Left renal pelvis (tissue), 4 donors: ENCODE results near the gene SINHCAF. TPM values are rescaled to one million over a fixed set of nuclear protein-coding genes. Genes with fewer than 3 reads are reported as not detected.

ENCODE experiments used
- DNase-seq, 4 donors: peaks; one replicate each; pipeline ENCODE4 v3.0.0-alpha.2; 2013; ENCODE audit warnings: low read depth in 4 of 4, low spot score in 3 of 4
- polyA plus RNA-seq, 4 donors: library from polyadenylated mRNA; unstranded; fragments of 120-200 nt; gene quantifications; one replicate each; pipeline ENCODE4 v1.2.1, GENCODE V29; 2013; ENCODE audit not compliant: insufficient read length in 4 of 4

The SINHCAF gene
- polyA plus RNA-seq, 4 donors = 90.3 to 289 (median 260) TPM

DNA sequence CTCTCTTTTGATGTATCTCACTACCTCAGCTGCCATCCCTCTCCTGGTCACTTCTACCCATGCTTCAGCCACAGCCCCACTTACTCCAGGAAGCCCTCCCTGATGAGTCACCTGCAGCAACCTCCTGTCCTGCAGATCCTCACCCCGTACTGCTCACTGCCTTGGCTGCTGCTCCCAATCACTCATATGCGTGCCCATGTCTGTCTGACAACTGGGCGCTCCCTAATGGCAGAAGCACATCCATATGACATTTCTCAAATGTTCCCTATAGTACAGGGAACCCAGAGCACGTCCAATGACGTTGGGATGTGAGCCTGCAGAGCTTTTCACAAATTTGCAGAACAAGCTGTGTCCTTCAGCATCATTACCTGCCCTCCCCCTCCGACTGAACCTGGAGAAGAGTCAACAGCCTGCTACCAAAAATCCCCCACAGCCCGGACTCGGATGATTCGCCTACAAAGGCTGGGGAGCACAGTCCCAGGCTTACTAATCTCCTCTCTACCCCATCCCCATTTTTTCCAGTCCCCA is 90.0 kb downstream of the SINHCAF start:
- no peak for DNase-seq

DNA sequence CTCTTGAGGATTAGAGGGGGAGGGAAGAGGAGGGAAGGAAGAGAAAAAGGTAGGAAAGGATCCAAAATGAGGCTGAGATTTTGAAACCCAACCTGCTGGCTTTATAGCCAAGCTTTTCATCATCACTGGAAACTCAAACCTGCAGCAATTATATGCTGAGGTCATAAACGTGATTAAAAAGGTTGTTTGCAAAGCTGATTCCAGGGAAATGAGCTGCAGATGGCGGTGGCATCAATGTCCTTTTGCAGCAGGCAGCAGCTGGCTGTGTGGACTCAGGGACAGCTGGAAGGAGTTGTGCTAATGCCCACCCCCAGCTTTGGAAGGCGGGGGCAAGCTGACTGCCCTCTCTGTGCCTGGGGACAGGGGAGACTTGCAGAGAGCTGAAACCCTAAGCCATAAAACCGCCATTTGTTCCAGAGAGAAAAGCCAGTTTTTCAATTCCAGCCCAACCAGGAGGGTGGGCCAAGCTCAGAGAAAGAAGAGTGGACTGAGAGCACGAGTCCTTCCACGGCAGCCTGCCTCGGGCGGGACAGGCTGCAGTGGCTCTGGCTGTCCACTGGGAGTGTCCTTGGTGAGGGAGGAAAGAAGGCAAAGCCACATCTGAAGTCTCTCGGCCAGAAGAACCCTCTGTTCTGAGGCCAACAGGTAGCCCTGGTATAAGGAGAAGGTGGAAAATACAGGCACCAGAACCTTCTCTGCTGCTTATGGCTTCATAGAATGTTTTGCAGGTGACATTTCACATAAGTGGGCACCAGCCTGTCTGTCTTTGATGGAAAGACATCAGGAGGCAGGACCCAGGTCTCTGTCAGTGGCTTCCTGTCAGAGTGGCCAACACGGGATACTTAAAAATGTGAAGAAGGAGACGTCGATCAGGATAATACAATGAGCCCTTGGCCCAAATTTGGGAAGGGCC is 90.7 kb downstream of the SINHCAF start:
- peak in 3 of 4 donors; percentile 20 to 51 (median 23) for DNase-seq

DNA sequence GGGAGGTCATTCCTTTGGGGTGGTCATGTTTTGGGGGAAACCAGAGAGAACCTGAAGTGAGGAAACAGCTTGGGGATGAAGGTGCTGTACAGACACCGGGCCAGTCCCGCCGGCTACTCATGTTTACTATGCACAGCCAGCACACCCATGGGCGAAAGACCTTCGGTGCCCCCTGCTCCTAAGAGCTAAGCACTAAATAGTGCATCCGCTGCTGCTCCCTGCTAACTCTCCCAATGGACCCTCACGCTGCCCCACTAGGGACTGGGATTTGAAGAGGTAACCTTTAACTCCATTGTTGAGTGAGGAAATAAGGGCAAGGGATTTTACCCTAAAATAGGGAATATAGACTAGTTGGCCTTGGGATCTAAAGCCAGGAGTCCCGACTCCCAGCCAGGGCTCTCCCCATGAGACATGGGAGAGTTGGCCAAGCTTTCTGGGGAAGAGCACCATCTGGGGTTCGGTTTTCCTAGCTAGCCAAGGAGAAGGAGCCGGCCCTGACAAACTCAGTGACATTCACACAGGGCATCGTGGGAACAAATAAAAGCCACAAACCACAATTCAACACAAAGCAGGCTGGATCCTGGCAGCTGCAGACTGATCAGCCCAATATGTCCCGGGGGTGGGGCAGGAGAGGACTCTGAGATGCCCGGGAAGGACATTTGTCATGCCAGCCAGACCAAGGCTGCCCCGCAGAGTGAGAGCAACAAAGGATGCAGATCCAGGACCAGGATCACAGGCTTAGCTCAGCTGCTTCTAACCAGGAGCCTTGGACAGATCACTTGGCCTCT is 91.7 kb downstream of the SINHCAF start:
- no peak for DNase-seq

DNA sequence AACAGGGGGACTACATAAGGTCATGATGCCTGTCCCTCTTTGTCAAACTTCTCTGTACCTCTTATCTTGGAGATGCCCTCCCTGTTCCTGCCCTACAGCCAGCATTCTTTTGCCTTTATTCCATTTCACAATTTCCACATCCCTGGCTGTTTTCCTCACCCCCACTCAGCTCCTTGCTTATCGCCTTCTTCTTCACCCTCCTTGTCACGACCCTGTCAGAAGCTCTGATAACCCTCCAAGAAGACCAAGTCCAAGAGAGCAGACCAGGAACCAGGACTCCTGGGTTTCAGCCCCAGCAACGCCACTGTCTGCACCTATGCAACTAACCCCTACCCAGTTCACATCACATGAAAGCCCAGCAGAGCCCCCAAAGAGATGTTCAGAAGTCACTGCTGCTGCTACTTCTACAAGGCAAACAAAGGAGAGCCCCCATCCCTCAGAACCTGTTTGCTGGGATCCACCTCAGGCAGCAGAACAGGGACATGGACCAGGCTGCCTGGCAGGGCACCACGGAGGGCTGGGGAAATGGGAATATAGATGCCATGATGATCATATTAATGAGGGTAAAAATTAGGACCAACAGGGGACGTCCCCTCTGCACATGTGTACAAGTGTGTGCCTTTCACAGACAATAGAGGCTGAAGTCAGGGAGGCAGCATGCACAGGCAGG is 92.8 kb downstream of the SINHCAF start:
- DNase-seq = no peak

DNA sequence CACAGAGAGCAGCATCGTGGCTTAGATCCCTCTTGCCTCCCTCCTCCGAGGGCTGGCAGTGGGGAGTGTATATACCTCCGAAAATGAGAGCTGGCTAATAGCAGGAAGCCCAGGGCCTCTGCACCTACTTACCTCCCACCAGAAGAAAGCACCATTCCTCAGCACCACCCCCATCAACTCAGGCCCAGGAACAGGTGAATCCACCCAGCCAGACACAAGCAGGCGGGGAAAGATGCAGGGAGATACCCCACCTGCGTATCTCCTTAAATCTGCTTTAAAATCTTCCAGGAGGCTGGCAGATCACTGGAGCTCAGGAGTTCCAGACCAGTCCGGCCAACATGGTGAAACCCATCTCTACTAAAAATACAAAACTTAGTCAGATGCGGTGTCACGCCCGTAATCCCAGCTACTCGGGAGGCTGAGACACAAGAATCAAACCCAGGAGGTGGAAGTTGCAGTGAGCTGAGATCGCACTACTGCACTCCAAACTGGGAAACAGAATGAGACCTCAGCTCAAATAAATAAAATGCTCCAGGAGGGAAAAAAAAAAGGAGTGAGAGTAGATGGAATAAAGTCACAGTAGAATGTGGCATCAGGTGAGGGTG is 93.5 kb downstream of the SINHCAF start:
- no peak for DNase-seq

DNA sequence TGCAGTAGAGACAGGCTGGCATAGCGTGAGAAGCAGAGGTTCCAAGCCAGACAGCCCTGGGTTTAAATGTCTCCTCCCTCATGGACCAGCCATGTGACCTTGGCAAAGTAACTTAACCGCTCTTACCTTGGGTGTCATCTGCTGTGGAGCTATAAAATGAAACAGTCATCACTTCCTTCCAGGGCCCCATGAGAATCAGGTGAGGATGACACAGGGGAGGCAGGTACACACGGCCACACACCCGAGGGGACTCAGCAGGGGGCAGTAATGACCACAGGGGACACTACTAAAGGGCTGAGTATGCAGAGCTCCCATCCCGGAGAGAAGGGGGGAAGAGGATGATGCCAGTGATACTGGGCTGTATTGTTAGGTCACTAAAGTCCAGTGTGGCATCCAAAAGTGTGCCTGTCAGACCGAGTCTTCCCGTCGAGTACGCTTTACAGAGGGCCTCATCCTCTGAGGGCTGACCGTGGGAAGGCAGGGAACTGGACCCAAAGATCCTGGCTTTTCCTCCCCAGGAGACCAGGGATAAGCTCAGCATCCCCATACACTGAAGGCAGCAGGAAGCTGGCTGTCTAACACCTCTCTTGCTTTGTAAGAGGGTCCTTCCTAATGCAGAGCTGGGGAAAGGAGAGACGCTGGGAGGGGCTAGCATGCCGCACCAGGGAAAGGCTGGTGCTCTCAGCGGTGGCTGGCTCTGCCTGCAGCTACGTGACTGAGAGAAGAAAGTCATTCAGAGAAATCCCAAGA is 94.2 kb downstream of the SINHCAF start:
- DNase-seq = no peak
